ENCODE measurements around the gene STAMBP.
"Not testable (repeated sequence)": the region's sequence is repeated elsewhere in the genome, so short reads cannot be mapped to it uniquely, and the experiment has no call there.

STAMBP gene

GRCh38 chr2:73828818-73829570 lies at the start of gene STAMBP:
Gene STAMBP, plus strand, starts transcription at chr2:73828961. Its CDS starts 1,896 bp downstream, at chr2:73830857.
- no peak for TF ChIP-seq CTCF (IDR thresholded peaks at IDR 0.05; ENCODE audit: insufficient read depth, missing control alignments)
- DNase-seq (ENCODE audit: insufficient read length, low spot score) (peak; percentile 81), FAIRE-seq (no peak)

- TF ChIP-seq CTCF (IDR thresholded peaks at IDR 0.05; ENCODE audit: insufficient read depth, missing control alignments) = peak; percentile 90
- FAIRE-seq (peak; percentile 29), DNase-seq (ENCODE audit: insufficient read length, low spot score) (peak; percentile 83)
These were observed 49.1 kb upstream of the STAMBP start, which contains the start of gene DUSP11 for GRCh38 chr2:73779467-73780236. Gene DUSP11, minus strand, starts transcription at chr2:73780103. Its CDS starts 129 bp downstream, at chr2:73779974.

GRCh38 chr2:73780237-73780582 lies 48.6 kb upstream of the STAMBP start:
- DNase-seq (ENCODE audit: insufficient read length, low spot score) (no peak), FAIRE-seq (no peak)
- TF ChIP-seq CTCF (IDR thresholded peaks at IDR 0.05; ENCODE audit: insufficient read depth, missing control alignments) = no peak

GRCh38 chr2:73783402-73783801 lies 45.4 kb upstream of the STAMBP start:
- DNase-seq (ENCODE audit: insufficient read length, low spot score); FAIRE-seq: not testable (repeated sequence)

GRCh38 chr2:73783883-73784282 lies 44.9 kb upstream of the STAMBP start, which contains the start of gene C2orf78:
Gene C2orf78, plus strand, starts transcription at chr2:73784183. Its CDS starts 127 bp downstream, at chr2:73784310.
- DNase-seq (ENCODE audit: insufficient read length, low spot score); FAIRE-seq: not testable (repeated sequence)

- DNase-seq (ENCODE audit: insufficient read length, low spot score) (no peak), FAIRE-seq (no peak)
- no peak for TF ChIP-seq CTCF (IDR thresholded peaks at IDR 0.05; ENCODE audit: insufficient read depth, missing control alignments)
These were observed 16.9 kb upstream of the STAMBP start for GRCh38 chr2:73811878-73812277.

GRCh38 chr2:73812635-73813034 lies 16.1 kb upstream of the STAMBP start:
- no peak for FAIRE-seq
- no peak for DNase-seq (ENCODE audit: insufficient read length, low spot score)
- TF ChIP-seq CTCF (IDR thresholded peaks at IDR 0.05; ENCODE audit: insufficient read depth, missing control alignments) = no peak

GRCh38 chr2:73818296-73818695 lies 10.5 kb upstream of the STAMBP start:
- TF ChIP-seq CTCF (IDR thresholded peaks at IDR 0.05; ENCODE audit: insufficient read depth, missing control alignments) = no peak
- FAIRE-seq (no peak), DNase-seq (ENCODE audit: insufficient read length, low spot score) (no peak)
